ENCODE results near the gene PITPNB.

Gene PITPNB

GRCh38 chr22:27919222-27919941, at the start of gene PITPNB:
TSS of gene PITPNB (minus strand) at chr22:27919256. CDS start at chr22:27919191, 65 bp downstream.
- peak; percentile 96 for DNase-seq

DNA sequence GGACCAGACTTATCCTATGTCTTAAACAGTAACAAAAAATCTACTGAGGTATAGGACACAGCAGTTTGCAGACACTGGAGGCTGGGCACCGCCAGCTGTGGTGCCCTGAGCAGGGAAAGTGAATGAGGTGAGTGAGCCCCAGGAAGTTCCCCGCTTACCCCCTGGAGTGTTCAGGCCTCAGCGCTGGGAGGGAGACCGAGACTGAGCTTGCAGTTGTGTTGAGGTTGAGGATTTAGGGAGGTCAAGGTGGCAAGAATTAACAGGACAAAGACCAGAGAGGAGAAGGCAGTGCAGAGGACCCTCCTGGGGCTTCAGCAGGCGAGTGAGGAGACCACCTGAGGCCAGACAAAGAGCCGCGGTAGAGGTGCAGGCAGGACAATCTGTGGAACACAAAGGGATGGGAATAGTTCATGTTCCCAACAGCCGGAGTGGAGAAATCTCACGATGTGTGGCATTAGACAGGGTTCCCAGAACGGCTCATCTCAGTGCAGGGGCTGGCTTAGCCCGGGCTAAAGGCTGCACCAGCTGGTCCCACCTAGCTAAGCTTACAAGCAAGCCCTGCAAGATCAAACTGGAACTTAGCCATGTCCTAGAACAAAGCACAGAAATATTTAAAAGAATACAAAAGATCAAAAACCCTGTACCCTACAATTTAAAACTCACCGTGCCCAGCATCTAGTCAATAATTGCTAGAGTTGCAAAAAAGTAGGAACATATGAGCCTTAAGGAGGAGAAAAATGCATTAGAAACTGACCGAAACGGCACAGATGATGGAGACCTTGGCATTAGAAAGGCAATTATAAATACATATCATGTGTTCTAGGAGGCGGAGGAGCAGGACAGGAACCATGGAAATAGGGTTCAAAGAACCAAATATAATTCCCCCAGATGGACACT, 47.4 kb upstream of the PITPNB start:
- DNase-seq, result no peak

DNA sequence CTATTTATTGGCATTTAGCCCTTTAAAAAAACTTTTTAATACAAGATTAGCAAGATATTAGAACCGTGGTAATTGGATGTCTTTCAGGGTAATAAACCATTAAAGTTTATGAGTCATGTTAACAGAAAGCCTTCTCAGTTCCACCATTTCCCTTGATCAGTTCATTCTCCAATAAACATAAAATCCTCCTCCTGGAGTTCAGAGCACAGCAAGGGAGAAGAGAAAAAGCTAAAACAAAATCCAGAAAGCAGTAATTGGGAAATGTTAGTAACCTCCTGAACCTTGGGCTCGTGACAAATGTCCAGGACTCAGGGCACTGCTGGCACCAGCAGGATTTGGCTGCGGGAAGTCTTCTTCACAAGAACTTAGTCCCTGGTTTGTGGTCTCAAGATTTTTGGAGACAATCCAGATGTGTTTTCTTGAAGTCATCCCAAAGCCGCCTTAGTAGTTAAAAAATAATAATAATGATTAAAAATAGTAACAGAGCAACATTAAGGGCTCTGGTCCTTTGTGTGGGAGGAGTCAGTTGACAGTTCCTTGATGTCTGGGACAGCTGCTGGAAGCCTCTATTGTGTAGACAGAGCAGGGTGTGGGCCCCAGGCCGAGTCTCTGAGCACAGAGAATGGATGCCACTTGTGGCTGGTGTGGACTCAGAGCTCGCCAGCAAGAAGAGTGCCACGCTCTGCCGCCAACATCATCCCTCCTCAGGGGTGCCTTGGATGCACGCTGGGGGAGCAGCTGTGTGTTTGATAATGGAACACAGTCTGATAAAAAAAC, 43.4 kb upstream of the PITPNB start:
- DNase-seq, result no peak

DNA sequence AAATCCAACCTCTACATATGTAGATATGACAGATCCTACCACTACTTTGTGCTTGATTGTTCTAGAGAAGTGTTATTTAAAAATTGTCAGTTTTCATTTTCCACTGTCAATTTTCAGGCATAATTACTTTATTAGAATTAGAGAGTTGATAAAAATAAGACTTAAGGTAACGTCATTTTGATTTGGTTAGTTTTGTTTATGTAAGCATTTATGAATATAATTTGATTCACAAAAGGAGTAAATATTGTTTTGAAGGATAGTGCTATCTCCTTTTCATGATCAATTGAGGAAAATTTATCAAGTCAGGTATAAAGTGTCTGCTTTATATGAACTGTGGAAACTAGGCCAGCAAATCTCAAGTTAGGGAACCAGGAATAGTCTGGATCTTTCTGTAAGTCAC, 42.6 kb upstream of the PITPNB start:
- no peak for DNase-seq

- no peak for DNase-seq
These were observed 42.1 kb upstream of the PITPNB start for GRCh38 chr22:27961182-27961581.

GRCh38 chr22:27959335-27960090, 40.5 kb upstream of the PITPNB start:
- no peak for DNase-seq

DNA sequence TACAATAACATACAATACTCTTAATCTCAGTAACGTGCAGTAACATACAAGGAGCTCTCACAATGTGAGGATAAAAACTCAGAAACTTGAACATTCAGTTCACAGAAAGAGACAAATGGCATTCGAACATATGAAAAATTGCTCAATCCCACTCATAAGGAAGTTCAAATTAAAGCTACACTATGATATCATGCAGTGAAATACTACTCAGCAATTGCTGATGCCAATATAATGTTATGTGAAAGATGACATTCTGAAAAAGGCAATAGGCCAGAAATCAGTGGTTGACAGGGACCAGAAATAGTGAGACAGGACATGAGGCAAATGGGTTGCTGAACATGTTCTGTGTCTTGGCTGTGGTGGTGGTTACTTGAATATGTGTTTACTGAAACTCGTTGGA, 33.7 kb upstream of the PITPNB start:
- peak; percentile 12 for DNase-seq

GRCh38 chr22:27952091-27952490, 33.0 kb upstream of the PITPNB start:
- peak; percentile 60 for DNase-seq

DNA sequence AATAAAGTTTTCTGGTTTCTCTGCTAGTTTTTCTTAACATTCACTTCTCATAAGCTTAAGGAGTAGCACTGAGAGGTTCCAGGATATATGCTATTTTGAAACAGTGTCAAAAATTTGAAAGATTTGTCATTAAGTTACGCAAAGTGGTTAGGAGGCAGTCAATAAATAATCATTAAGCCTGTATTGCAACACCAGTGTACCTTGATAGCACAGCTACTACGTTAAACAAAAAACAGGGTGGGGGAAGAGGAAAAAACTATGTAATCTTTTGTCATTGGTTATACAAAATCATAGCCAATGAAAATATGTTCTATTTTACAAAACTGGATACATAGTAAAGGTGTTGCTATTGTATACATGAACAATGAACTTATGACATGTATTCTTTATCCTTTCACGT, 30.4 kb upstream of the PITPNB start:
- DNase-seq, result no peak

- DNase-seq, result no peak
These were observed 29.5 kb upstream of the PITPNB start for GRCh38 chr22:27948569-27948968.

GRCh38 chr22:27947448-27947847, 28.4 kb upstream of the PITPNB start:
- no peak for DNase-seq

- no peak for DNase-seq
These were observed 22.1 kb upstream of the PITPNB start for GRCh38 chr22:27941143-27941542.

DNA sequence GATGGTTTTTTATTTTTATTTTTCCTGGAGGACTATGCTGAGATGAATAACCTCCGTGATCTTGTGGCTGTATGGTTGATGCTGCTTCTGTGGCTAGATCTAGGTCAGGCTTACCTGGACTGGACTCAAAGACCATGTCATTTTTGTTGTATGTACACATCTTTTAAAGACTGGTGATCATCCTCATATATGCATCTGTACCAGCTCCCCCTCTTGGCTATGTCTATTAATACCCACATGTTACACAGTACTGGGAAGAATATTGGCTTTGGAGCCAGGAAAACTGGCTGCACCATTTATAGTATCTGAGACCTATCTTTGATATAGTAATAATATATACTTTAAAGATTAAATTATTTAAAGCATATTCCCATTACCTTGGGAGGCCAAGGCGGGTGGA, 18.4 kb upstream of the PITPNB start:
- no peak for DNase-seq

GRCh38 chr22:27935897-27936296, 16.8 kb upstream of the PITPNB start:
- no peak for DNase-seq

GRCh38 chr22:27934069-27934468, 15.0 kb upstream of the PITPNB start:
- DNase-seq, result no peak

DNA sequence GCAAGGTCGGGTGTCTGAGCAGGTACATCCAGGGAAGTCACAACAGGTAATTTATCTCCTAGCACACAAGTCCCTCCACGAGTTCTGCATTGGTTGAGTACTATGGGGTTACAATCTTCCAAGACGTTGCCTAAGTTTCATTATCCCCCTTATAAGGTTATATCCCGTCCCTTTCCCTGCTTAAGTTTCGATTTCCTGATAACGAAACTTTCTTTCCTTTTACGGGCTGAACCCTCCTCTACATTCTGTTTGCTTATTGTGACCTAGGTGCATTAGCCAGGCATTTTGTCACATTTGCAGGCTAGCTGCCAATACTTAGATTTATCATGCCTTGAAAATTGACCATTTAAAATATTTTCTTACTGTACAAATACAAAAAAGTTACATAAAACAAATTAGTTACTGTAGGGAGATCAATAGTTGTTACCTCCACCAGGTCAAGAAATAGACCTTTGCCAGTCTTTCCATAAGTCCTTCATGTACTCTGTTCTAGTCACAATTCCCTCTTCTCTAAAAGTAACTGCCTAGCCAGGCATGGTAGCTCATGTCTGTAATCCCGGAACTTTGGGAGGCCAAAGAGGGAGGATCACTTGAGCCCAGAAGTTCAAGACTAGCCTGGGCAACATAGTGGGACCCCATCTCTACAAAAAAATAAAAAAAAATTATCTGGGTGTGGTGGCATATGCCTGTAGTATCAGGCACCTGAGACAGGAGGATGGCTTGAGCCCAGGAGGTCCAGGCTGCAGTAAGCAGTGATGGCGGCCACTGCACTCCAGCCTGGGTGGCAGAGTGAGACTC, 14.3 kb upstream of the PITPNB start:
- no peak for DNase-seq

GRCh38 chr22:27930331-27931060, 11.4 kb upstream of the PITPNB start:
- DNase-seq, result peak; percentile 4

DNA sequence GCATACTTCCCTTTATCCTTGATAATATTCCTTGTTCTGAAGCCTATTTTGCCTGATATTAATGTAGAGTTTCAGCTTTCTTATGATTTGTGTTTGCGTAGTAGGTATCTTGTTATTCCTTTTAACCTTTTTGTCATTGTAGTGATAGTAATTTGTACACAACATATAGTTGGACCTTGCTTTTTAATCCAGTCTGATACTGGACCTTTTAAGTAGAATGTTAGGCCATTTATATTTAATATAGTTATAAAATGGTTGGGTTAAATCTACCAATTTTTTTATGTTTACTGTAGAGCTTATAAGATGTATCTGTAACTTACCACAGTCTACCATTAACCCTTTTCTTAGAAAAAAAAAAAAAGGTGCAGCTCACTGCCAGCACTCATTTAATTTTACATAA, 8.6 kb upstream of the PITPNB start:
- DNase-seq, result no peak

GRCh38 chr22:27925331-27925730, 6.3 kb upstream of the PITPNB start:
- DNase-seq, result no peak

GRCh38 chr22:27919942-27920755, 1.1 kb upstream of the PITPNB start:
- peak; percentile 71 for DNase-seq

Measured in HCEC 1CT (cell line).